ENCODE measurements around the gene CD40.

- TF ChIP-seq, protein P1, sequence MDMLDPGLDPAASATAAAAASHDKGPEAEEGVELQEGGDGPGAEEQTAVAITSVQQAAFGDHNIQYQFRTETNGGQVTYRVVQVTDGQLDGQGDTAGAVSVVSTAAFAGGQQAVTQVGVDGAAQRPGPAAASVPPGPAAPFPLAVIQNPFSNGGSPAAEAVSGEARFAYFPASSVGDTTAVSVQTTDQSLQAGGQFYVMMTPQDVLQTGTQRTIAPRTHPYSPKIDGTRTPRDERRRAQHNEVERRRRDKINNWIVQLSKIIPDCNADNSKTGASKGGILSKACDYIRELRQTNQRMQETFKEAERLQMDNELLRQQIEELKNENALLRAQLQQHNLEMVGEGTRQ (IDR thresholded peaks at IDR 0.05; ENCODE audit: low read depth, low read length) = no peak
- TF ChIP-seq SMC3 (IDR thresholded peaks at IDR 0.05; ENCODE audit: low read depth, low read length) (no peak), RCOR1 (IDR thresholded peaks at IDR 0.05; ENCODE audit: insufficient replicate concordance, low read length) (no peak), RAD21 (IDR thresholded peaks at IDR 0.05; ENCODE audit: low read length) (no peak), BHLHE40 (IDR thresholded peaks at IDR 0.05; ENCODE audit: low read depth, low read length) (no peak)
- TF ChIP-seq, protein P2, sequence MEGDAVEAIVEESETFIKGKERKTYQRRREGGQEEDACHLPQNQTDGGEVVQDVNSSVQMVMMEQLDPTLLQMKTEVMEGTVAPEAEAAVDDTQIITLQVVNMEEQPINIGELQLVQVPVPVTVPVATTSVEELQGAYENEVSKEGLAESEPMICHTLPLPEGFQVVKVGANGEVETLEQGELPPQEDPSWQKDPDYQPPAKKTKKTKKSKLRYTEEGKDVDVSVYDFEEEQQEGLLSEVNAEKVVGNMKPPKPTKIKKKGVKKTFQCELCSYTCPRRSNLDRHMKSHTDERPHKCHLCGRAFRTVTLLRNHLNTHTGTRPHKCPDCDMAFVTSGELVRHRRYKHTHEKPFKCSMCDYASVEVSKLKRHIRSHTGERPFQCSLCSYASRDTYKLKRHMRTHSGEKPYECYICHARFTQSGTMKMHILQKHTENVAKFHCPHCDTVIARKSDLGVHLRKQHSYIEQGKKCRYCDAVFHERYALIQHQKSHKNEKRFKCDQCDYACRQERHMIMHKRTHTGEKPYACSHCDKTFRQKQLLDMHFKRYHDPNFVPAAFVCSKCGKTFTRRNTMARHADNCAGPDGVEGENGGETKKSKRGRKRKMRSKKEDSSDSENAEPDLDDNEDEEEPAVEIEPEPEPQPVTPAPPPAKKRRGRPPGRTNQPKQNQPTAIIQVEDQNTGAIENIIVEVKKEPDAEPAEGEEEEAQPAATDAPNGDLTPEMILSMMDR (conservative IDR thresholded peaks at IDR 0.05; ENCODE audit: low read depth, low read length) = no peak
Observed at GRCh38 chr20:46083101-46083500, 35.0 kb upstream of the CD40 start.

Data from IMR-90 (cell line).